D721Med (cell line): ENCODE data around the gene ATRX.
"Not testable (repeated sequence)": the region's sequence is repeated elsewhere in the genome, so short reads cannot be mapped to it uniquely, and the experiment has no call there.

Source experiments
- DNase-seq: peaks from one replicate; pipeline ENCODE4 v3.0.0; 2011; ENCODE audit warnings: low spot score; ENCODE audit not compliant: insufficient read length
- FAIRE-seq: peaks from 2 replicates; lab custom pipeline; 2011; peaks lifted over from hg19 to GRCh38; lab: Jason Lieb, UNC
- TF ChIP-seq, protein P1 (sequence below): IDR thresholded peaks from 2 replicates; pipeline ENCODE4 v1.5.1; 2012; ENCODE audit warnings: mild to moderate bottlenecking, control low read depth; ENCODE audit not compliant: insufficient read depth; ENCODE audit errors: missing control alignments

The ATRX gene

GRCh38 chrX:77519765-77520164, 266.3 kb downstream of the ATRX start:
- FAIRE-seq, result no peak
- no peak for DNase-seq
- TF ChIP-seq, protein P1, sequence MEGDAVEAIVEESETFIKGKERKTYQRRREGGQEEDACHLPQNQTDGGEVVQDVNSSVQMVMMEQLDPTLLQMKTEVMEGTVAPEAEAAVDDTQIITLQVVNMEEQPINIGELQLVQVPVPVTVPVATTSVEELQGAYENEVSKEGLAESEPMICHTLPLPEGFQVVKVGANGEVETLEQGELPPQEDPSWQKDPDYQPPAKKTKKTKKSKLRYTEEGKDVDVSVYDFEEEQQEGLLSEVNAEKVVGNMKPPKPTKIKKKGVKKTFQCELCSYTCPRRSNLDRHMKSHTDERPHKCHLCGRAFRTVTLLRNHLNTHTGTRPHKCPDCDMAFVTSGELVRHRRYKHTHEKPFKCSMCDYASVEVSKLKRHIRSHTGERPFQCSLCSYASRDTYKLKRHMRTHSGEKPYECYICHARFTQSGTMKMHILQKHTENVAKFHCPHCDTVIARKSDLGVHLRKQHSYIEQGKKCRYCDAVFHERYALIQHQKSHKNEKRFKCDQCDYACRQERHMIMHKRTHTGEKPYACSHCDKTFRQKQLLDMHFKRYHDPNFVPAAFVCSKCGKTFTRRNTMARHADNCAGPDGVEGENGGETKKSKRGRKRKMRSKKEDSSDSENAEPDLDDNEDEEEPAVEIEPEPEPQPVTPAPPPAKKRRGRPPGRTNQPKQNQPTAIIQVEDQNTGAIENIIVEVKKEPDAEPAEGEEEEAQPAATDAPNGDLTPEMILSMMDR, result no peak

DNA sequence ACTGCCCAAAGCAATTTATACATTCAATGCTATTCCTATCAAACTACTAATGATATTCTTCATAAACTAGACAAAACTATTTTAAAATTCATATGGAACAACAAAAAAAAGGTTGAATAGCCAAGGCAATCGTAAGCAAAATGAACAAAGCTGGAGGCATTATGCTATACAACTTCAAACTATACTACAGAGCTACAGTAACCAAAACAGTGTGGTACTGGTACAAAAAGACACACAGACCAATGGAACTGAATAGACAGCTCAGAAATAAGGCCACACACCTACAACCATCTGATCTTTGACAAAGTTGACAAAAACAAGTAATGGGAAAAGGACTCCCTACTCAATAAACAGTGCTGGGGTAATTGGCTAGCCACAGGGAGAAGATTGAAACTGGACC, 271.8 kb downstream of the ATRX start:
- TF ChIP-seq, protein P1, result no peak
- no peak for DNase-seq
- FAIRE-seq, result no peak

DNA sequence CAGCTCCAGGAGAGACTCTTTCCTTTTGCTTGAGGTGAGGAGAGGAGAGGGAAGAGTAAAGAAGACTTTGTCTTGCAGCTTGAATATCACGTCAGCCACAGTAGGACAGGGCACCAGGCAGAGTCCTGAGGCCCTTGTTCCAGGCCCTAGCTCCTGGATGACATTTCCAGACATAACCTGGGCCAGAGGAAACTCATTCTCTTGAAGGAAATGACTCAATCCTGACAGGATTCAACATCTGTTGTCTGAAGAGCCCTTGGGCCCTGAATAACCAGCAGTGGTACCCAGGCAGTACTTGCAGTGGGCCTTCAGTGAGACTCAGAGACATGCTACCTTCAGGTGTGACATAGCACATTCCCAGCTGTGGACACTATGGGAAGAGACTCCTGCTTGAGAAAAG, 276.0 kb downstream of the ATRX start:
- TF ChIP-seq, protein P1, result no peak
- DNase-seq, result no peak
- FAIRE-seq, result no peak

GRCh38 chrX:77505227-77505626, 280.8 kb downstream of the ATRX start:
- FAIRE-seq, result no peak
- TF ChIP-seq, protein P1, result no peak
- no peak for DNase-seq

DNA sequence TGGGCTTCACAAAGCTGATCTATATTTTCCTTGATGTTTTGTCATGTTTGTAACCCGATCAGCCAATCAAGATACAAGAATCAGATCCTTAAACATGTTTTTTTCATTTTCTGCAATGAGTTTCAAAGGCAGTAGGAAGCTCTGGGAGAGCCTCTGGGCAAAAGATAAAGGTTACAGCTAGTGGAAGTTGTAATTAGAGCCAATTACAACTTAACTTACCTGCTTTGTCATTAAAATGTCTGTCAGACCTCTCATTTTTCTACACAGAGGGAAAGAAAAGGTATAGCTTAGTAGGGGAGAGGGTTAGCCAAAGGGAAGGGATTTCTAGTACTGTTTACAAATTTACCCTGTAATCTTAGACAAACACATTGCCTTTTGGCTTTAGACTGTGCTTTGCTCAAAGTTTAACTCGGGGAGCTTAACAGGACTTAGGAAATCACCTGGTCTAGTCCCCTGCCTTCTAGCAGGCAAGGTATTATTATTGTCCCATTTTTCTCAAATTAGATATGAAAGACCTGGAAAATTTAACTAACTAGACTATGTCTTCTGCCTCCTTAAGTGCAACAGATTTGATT, 283.0 kb downstream of the ATRX start:
- no peak for DNase-seq
- FAIRE-seq, result no peak
- TF ChIP-seq, protein P1, result no peak

DNA sequence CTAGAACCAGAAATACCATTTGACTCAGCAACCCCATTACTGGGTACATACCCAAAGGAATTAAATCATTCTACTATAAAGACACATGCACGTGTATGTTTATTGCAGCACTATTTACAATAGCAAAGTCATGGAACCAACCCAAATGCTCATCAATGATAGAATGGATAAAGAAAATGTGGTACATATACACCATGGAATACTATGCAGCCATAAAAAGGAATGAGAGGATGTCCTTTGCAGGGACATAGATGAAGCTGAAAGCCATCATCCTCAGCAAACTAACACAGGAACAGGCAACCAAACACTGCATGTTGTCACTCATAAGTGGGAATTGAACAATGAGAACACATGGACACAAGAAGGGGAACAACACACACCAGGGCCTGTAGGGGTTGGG, 285.9 kb downstream of the ATRX start:
- not testable (repeated sequence) for DNase-seq, FAIRE-seq

DNA sequence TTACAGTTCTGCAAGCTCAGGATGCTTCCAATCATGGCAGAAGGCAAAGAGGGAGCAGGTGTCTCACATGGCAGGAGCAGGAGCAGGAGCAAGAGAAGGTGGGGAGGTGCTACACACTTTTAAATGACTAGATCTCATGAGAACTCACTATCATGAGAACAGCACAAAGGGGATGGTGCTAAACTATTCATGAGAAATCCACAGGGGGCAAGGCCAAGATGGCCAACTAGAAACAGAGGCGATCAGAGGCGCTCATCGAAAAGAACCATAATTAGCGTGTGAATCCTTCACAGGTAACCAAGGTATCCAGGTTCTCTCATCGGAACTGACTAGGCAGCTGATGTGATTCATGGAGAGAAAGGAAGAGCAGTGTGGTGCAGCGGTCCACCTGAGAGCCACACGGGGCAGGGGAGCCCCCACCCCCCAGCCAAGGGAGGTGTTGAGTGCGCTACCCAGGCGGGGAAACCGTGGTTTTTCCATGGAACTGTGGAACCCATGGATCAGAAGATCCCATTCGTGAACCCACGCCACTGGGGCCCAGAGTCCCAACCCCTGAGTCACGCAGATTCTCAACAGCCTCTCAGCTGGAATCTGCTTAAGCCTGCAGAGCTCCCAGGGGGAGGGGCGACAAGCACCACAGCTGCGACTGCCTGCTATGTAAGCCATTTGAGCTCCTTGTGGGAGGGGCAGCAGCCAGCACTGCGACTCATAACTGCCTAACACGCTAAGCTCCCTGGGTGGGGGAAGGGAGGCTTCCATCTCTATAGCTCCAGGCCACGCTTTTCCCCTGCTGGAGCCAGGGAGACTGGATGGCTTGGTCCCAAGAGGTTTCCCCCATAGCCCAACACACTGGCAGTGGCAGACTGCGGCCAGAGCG, 292.1 kb downstream of the ATRX start:
- TF ChIP-seq, protein P1, result no peak
- FAIRE-seq (no peak), DNase-seq (no peak)
